ENCODE results near the gene CDH4.

Gene CDH4

DNA sequence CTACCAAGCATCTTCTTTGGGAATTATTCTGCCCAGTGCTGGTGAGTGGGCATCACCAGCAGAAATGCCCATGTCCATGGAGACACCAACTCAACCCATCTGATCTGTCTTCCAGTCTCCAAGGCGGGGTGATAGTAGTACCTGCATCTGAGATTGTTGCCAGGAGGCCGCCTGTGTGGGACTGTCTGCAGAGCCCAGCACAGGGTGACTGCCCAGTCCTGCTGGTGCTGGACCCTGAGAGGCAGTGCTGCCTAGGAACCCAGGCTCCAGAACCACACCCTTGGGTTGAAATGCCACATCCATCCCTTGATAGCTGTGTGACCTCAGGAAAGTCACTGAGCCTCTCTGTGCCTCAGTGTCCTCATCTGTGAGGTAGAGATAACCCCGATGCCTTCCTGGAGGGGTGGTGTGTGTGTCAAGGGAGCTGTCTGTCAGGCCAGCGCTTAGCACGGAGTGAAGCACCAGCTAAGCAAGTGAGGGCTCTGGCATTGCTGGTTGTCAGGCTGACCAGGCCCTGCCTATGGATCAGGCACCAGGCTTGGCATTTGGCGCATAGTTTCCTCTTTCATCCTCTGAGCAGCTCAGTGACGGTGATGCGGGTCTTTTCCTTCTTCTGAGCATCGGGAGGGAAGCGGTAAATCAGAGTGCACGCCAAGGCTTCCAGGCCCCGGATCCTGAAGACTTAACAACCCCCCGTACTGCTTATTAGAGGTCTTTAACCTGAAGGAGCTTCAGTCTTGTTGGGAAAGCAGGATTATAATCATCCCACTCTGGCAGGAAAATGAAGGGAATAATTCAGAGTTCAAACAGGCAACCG lies 268.2 kb downstream of the CDH4 start:
- H4K12ac ChIP-seq (ENCODE audit: low read depth, low read length): no peak overlapping the region
- no peak overlapping the region for H2AFZ ChIP-seq (ENCODE audit: insufficient read depth, low read length, poor library complexity)
- no peak overlapping the region for H3K23ac ChIP-seq (ENCODE audit: low read length)
- H3K9ac ChIP-seq (ENCODE audit: low read length): no peak overlapping the region
- peaks cover 0 to 3% of the 10 kb centered on the region in 2 experiments for H3K4me1 ChIP-seq (ENCODE audit: control insufficient read depth in 1 of 2, insufficient read depth in 2 of 2, low read length in 2 of 2)
- no peak overlapping the region for H2BK12ac ChIP-seq (ENCODE audit: low read length)
- no peak overlapping the region for H2AK5ac ChIP-seq (ENCODE audit: low read length)
- no peak overlapping the region for H3K4me2 ChIP-seq (ENCODE audit: low read length)
- H4K8ac ChIP-seq (ENCODE audit: low read depth, low read length): no peak overlapping the region
- H3K4ac ChIP-seq (ENCODE audit: low read depth, low read length): no peak overlapping the region
- H3K27ac ChIP-seq (ENCODE audit: low read depth, low read length): no peak overlapping the region
- no peak overlapping the region for H4K91ac ChIP-seq (ENCODE audit: low read depth, low read length)
- H3K79me1 ChIP-seq (ENCODE audit: low read length): no peaks in the 10 kb centered on the region
- DNase-seq: no peak
- H3K9me3 ChIP-seq (ENCODE audit: insufficient read depth, low read depth, low read length): no peaks in the 10 kb centered on the region
- no peaks in the 10 kb centered on the region for H3K79me2 ChIP-seq (ENCODE audit: control insufficient read depth, insufficient read depth, low read length, poor library complexity)
- H2BK5ac ChIP-seq (ENCODE audit: low read depth, low read length, poor library complexity): no peak overlapping the region
- no peak overlapping the region for H2BK120ac ChIP-seq (ENCODE audit: insufficient read depth, low read length, poor library complexity)
- H3K14ac ChIP-seq (ENCODE audit: low read length): no peak overlapping the region
- no peaks in the 10 kb centered on the region for H3K27me3 ChIP-seq (ENCODE audit: insufficient read depth, low read length)
- H3K4me3 ChIP-seq (ENCODE audit: low read depth, low read length): no peak overlapping the region
- H3K36me3 ChIP-seq (ENCODE audit: control insufficient read depth in 1 of 2, insufficient read depth in 2 of 2, low read length in 2 of 2): no peaks in the 10 kb centered on the region
- WGBS (ENCODE audit: extremely low coverage, insufficient coverage, insufficient read length): no CpG with 5 or more reads among the region's 14 CpGs
- no peak overlapping the region for H3K18ac ChIP-seq (ENCODE audit: low read length)

DNA sequence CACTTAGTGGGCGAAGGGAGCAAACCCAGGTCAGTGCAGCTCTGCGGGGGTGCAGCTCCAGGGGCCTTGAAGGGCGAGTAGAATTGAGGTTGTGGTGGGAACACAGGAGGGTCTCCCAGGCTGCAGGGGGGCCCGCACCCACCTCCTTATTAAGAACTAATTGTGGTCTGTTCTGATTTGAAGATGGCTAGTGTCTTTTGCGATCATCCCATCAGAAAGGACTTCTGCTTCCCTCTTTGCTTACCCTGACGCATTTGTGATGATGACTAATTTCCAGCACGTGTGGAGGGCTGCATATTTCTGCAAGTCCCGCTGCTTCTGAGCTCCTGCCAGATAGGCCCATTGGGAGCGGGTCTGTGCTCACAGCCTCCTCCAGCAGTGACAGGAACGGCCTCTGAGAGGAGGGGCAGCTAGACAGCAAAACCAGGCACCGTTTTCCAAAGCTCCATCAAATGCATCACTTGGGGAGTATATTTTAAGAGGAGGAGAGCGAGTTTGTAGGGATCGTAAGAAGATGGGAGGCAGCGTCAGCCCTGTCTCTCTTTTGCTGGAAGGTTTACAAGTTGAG lies 268.9 kb downstream of the CDH4 start:
- H3K4me2 ChIP-seq (ENCODE audit: low read length): no peak overlapping the region
- no peak overlapping the region for H2AK5ac ChIP-seq (ENCODE audit: low read length)
- no CpG with 5 or more reads among the region's 14 CpGs for WGBS (ENCODE audit: extremely low coverage, insufficient coverage, insufficient read length)
- H3K79me2 ChIP-seq (ENCODE audit: control insufficient read depth, insufficient read depth, low read length, poor library complexity): no peaks in the 10 kb centered on the region
- H4K91ac ChIP-seq (ENCODE audit: low read depth, low read length): no peak overlapping the region
- no peak overlapping the region for H2AFZ ChIP-seq (ENCODE audit: insufficient read depth, low read length, poor library complexity)
- no peak overlapping the region for H3K27ac ChIP-seq (ENCODE audit: low read depth, low read length)
- H3K4me3 ChIP-seq (ENCODE audit: low read depth, low read length): no peak overlapping the region
- no peak overlapping the region for H3K23ac ChIP-seq (ENCODE audit: low read length)
- no peak overlapping the region for H2BK12ac ChIP-seq (ENCODE audit: low read length)
- H4K12ac ChIP-seq (ENCODE audit: low read depth, low read length): no peak overlapping the region
- no peaks in the 10 kb centered on the region for H3K4me1 ChIP-seq (ENCODE audit: control insufficient read depth in 1 of 2, insufficient read depth in 2 of 2, low read length in 2 of 2)
- no peaks in the 10 kb centered on the region for H3K27me3 ChIP-seq (ENCODE audit: insufficient read depth, low read length)
- H4K8ac ChIP-seq (ENCODE audit: low read depth, low read length): no peak overlapping the region
- no peak overlapping the region for H3K18ac ChIP-seq (ENCODE audit: low read length)
- no peaks in the 10 kb centered on the region for H3K36me3 ChIP-seq (ENCODE audit: control insufficient read depth in 1 of 2, insufficient read depth in 2 of 2, low read length in 2 of 2)
- H3K9ac ChIP-seq (ENCODE audit: low read length): no peak overlapping the region
- H3K14ac ChIP-seq (ENCODE audit: low read length): no peak overlapping the region
- H3K79me1 ChIP-seq (ENCODE audit: low read length): no peaks in the 10 kb centered on the region
- H2BK5ac ChIP-seq (ENCODE audit: low read depth, low read length, poor library complexity): no peak overlapping the region
- H2BK120ac ChIP-seq (ENCODE audit: insufficient read depth, low read length, poor library complexity): no peak overlapping the region
- DNase-seq: no peak
- no peaks in the 10 kb centered on the region for H3K9me3 ChIP-seq (ENCODE audit: insufficient read depth, low read depth, low read length)
- no peak overlapping the region for H3K4ac ChIP-seq (ENCODE audit: low read depth, low read length)

DNA sequence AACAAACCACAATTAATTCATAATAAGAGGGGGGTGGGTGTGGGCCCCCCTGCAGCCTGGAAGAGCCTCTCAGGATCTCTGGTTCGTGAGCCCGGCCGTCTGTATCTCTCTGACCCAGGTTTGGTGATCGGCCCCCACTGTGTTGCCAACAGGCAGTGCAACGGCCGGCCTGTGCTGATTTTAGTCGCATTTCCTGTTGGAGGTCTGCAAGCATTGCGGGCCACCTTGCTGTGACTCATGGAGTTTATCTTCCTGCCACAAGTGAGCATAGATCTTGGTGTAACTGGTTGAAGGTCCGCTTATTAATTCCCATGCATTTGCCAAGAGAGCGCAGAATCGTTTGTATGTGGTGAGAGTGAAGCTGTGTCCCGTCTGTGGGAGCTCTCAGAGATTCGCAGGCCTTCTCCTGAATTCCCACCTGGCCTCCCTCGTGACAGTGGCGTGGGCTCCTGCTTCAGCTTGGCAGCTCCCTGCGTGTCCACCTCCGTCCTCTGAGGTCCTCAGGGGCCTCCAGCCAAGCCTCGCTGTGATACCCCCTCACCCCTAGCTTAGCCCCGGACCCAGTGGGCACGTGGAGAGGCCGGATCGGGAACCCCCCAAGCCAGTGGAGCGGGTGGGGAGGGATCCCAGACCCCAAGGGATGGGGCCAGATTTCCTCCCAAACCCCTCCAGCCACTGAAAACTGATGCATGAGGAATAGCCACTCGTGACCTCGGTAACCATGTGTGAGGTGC lies 269.8 kb downstream of the CDH4 start:
- no peak overlapping the region for H4K12ac ChIP-seq (ENCODE audit: low read depth, low read length)
- WGBS (ENCODE audit: extremely low coverage, insufficient coverage, insufficient read length): no CpG with 5 or more reads among the region's 25 CpGs
- no peak overlapping the region for H4K8ac ChIP-seq (ENCODE audit: low read depth, low read length)
- H2BK12ac ChIP-seq (ENCODE audit: low read length): no peak overlapping the region
- H3K4me1 ChIP-seq (ENCODE audit: control insufficient read depth in 1 of 2, insufficient read depth in 2 of 2, low read length in 2 of 2): no peaks in the 10 kb centered on the region
- no peaks in the 10 kb centered on the region for H3K9me3 ChIP-seq (ENCODE audit: insufficient read depth, low read depth, low read length)
- no peaks in the 10 kb centered on the region for H3K27me3 ChIP-seq (ENCODE audit: insufficient read depth, low read length)
- no peak overlapping the region for H3K27ac ChIP-seq (ENCODE audit: low read depth, low read length)
- no peak overlapping the region for H3K4me2 ChIP-seq (ENCODE audit: low read length)
- no peaks in the 10 kb centered on the region for H3K79me1 ChIP-seq (ENCODE audit: low read length)
- no peak overlapping the region for H3K14ac ChIP-seq (ENCODE audit: low read length)
- no peak for DNase-seq
- no peak overlapping the region for H2AFZ ChIP-seq (ENCODE audit: insufficient read depth, low read length, poor library complexity)
- no peak overlapping the region for H2BK120ac ChIP-seq (ENCODE audit: insufficient read depth, low read length, poor library complexity)
- no peaks in the 10 kb centered on the region for H3K79me2 ChIP-seq (ENCODE audit: control insufficient read depth, insufficient read depth, low read length, poor library complexity)
- H3K4me3 ChIP-seq (ENCODE audit: low read depth, low read length): no peak overlapping the region
- no peak overlapping the region for H2AK5ac ChIP-seq (ENCODE audit: low read length)
- no peaks in the 10 kb centered on the region for H3K36me3 ChIP-seq (ENCODE audit: control insufficient read depth in 1 of 2, insufficient read depth in 2 of 2, low read length in 2 of 2)
- no peak overlapping the region for H4K91ac ChIP-seq (ENCODE audit: low read depth, low read length)
- H3K23ac ChIP-seq (ENCODE audit: low read length): no peak overlapping the region
- no peak overlapping the region for H3K4ac ChIP-seq (ENCODE audit: low read depth, low read length)
- H3K9ac ChIP-seq (ENCODE audit: low read length): no peak overlapping the region
- H2BK5ac ChIP-seq (ENCODE audit: low read depth, low read length, poor library complexity): no peak overlapping the region
- no peak overlapping the region for H3K18ac ChIP-seq (ENCODE audit: low read length)

DNA sequence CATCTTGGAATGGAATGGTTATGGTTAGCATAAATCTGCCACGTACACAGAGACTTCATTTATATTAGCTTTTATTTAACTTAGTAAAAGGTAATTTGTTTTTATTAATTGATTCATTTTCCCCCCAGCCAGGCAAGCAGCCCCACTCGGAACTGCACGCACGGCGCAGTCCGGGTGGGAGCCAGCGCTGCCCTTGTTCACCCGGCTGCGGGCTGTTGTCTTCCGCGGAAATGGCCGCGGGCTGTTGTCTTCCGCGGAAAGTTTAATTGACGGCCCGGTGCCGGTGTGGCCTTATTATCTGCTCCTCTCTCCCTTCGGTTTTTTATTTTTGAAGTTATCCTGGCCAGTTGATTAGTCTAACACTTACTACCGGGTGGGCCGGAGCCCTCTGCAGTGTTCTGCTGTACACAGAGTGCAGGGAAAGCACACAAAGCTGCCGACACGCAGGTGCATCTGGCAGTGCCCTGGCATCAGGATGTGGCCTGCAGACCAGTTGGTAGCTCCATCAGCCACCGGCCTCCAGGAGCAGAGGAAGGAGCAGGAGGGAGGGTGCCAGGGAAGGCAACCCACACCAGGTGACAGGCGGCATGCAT lies 270.5 kb downstream of the CDH4 start:
- Histone ChIP-seq H3K9ac (ENCODE audit: low read length) (no peak overlapping the region), H3K4ac (ENCODE audit: low read depth, low read length) (no peak overlapping the region), H3K18ac (ENCODE audit: low read length) (no peak overlapping the region), H3K4me2 (ENCODE audit: low read length) (no peak overlapping the region), H3K23ac (ENCODE audit: low read length) (no peak overlapping the region), H3K27me3 (ENCODE audit: insufficient read depth, low read length) (no peaks in the 10 kb centered on the region), H2AFZ (ENCODE audit: insufficient read depth, low read length, poor library complexity) (no peak overlapping the region), H2BK120ac (ENCODE audit: insufficient read depth, low read length, poor library complexity) (no peak overlapping the region), H3K4me1 (ENCODE audit: control insufficient read depth in 1 of 2, insufficient read depth in 2 of 2, low read length in 2 of 2) (no peaks in the 10 kb centered on the region), H2BK5ac (ENCODE audit: low read depth, low read length, poor library complexity) (no peak overlapping the region), H3K27ac (ENCODE audit: low read depth, low read length) (no peak overlapping the region), H3K4me3 (ENCODE audit: low read depth, low read length) (no peak overlapping the region), H4K8ac (ENCODE audit: low read depth, low read length) (no peak overlapping the region), H2AK5ac (ENCODE audit: low read length) (no peak overlapping the region), H4K12ac (ENCODE audit: low read depth, low read length) (no peak overlapping the region), H2BK12ac (ENCODE audit: low read length) (no peak overlapping the region), H4K91ac (ENCODE audit: low read depth, low read length) (no peak overlapping the region), H3K79me1 (ENCODE audit: low read length) (no peaks in the 10 kb centered on the region), H3K9me3 (ENCODE audit: insufficient read depth, low read depth, low read length) (no peaks in the 10 kb centered on the region), H3K79me2 (ENCODE audit: control insufficient read depth, insufficient read depth, low read length, poor library complexity) (no peaks in the 10 kb centered on the region), H3K14ac (ENCODE audit: low read length) (no peak overlapping the region), H3K36me3 (ENCODE audit: control insufficient read depth in 1 of 2, insufficient read depth in 2 of 2, low read length in 2 of 2) (no peaks in the 10 kb centered on the region)
- no peak for DNase-seq
- no CpG with 5 or more reads among the region's 25 CpGs for WGBS (ENCODE audit: extremely low coverage, insufficient coverage, insufficient read length)
